Hepatocyte (in vitro differentiated cells): ENCODE data around the gene CACNA1C.

Source experiments
- EZH2 ChIP-seq: fragments of 200-600 bp; sonication (generic); IDR thresholded peaks from 2 replicates; pipeline ENCODE4 v1.6.1; 2016; ENCODE audit warnings: antibody characterized with exemption, mild to moderate bottlenecking, borderline replicate concordance
- TF ChIP-seq, protein P1 (sequence below): fragments of 200-600 bp; sonication (generic); IDR thresholded peaks from 2 replicates; pipeline ENCODE4 v1.5.1; 2016; ENCODE audit warnings: antibody characterized with exemption, mild to moderate bottlenecking; ENCODE audit not compliant: poor library complexity

- TF ChIP-seq, protein P1, sequence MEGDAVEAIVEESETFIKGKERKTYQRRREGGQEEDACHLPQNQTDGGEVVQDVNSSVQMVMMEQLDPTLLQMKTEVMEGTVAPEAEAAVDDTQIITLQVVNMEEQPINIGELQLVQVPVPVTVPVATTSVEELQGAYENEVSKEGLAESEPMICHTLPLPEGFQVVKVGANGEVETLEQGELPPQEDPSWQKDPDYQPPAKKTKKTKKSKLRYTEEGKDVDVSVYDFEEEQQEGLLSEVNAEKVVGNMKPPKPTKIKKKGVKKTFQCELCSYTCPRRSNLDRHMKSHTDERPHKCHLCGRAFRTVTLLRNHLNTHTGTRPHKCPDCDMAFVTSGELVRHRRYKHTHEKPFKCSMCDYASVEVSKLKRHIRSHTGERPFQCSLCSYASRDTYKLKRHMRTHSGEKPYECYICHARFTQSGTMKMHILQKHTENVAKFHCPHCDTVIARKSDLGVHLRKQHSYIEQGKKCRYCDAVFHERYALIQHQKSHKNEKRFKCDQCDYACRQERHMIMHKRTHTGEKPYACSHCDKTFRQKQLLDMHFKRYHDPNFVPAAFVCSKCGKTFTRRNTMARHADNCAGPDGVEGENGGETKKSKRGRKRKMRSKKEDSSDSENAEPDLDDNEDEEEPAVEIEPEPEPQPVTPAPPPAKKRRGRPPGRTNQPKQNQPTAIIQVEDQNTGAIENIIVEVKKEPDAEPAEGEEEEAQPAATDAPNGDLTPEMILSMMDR: no peak
- TF ChIP-seq EZH2: no peak
These were observed 198.0 kb downstream of the CACNA1C start for GRCh38 chr12:2250797-2251196.
